Stimulated activated CD8-positive, alpha-beta memory T cell treated with anti-CD3 and anti-CD28 coated beads, Interleukin-15, amount 100 ng/mL, for 48 hours (primary cell): Measurements from ENCODE around the gene RBM19.

Source experiments
- DNase-seq, 2 donors: peaks; one replicate each; pipeline ENCODE4 v3.0.0-alpha.2; 2020; ENCODE audit warnings: low read depth in 2 of 2

Gene RBM19

DNA sequence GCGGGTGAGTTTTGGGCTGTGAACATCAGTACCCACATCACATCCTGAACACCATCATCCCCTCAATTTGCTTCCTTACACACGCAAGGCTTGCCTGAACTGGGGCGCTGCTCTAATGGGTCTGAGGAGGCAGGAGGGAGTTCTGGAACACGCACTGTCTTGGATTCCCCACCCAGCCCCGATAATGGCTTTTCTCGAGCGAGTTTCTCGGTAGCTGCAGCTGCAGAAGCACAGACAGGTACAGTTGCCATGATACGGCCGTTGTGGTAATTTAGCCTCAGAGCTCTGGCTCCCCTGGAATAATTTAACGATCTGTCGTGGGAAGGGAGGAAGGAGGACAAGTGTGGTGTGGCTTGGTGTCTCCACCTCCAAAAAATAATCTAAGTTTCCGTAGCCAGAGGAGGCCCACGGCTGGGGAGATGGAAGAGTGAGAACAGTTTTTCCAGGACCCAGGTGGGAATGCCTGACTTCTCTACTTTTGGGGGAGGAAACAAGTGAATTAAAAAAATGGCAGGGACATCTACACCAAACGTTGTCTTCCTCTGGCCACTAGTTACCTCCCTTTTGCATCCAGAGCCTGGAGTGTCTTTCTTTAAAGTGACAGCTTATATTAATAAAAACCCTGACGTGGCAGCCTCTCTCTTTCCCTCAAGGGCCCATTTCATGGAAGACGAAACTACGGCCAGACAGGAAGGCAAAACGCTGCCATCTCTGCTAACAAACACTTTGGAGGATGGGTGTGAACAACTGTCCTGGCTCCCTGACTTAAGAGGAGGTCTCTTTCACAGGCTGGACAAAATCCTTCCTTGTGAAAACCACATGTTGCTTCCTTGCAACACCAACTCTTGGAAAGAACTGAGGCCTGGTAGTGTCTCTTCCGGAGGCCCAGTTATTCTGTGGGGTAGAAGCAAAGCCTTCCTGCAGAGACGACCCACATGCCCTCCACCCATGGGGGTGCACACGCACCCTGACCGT lies 84.8 kb downstream of the RBM19 start:
- no peak for DNase-seq

DNA sequence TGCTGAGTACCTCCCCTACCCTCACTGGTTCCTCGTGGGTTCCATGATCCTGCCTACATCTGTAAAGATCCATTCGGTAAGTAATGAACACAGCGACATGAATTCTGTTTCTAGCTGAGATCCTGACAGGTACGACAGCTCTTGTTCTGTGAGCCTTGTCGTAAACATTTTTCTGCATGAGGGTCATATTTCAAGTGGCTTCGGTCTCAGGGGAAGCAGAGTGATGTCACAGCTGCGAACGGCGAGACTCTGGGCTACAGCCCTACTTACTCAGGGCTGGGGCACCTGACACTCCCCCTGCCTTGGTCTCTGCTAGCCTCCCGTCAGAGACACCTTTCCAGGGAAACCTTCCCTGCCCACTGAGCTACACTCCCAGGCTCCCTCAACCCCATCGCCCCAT lies 85.8 kb downstream of the RBM19 start:
- no peak for DNase-seq

DNA sequence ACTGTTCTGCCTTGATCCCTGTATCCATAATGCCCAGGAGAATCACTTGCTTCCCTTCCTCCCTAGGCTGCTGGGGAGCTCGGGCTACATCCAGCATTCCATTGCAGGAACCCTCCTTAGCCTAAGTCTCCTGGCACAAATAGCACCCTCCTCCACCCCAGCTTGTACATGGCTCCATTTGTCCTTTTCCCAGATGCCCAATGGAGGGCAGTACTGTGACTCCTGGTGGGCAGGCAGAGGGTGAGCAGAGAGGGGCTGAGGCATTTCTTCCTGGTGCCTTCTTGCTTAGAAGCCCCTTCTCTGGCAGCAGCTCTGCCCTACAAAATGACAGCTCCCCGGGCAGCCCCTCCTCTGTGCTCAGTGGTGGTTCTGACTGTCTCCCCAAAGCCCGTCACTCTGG lies 86.5 kb downstream of the RBM19 start:
- DNase-seq: no peak

DNA sequence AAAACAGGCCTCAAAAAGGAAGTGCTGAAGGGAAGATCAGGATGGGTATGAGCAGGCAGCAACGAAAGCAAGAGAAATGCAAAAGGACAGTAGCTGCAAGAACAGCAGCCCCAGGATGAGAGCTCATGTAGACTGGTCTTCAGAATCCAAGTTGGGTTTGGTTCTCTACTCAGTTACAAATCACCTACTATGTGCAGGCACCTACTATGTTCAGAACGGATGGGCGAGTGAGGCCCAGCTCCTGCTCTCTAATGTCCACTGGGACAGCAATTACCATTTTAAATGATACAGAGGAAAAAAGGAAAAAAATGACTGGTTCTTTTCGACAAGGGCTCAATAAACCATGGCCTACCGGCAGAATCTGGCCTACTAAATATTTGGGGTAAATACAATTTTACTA lies 88.5 kb downstream of the RBM19 start:
- DNase-seq: no peak

DNA sequence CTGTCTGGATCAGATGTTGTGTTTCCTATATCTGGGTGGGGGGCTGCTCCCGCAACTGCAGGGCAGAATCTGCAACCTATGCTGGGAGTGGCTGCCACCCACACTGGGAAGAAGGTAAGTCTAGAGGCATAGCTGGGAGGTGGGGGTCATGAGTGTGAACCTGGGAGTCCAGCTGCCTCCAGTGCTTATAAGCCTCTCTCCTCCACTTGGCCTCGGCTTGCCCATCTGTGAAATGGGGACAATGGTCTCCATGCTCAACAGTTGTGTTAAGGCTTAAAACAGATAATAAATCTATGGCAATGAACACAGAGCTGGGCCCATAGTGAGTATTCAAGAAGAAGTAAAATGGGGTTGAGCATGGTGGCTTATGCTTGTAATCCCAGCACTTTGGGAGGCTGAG lies 90.0 kb downstream of the RBM19 start:
- no peak for DNase-seq

DNA sequence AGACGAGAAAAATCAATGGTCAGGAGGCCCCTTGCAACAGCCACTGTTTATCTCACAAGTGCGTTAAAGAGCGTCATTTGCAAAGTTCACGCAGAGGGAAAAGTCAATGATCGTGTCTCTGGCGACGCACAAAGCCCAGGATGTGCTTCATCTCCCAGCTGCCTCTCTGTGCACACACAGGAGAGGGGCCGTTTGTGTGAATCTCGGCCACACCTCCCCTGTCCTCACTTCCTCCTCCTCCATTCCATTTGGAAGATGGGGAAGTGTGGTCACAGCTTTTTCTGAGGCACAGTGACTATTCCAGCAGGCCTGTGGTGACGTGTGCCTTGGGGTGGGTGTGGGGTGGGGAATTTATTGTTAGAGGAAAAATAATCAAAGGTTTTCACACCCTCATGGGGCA lies 90.4 kb downstream of the RBM19 start:
- DNase-seq: no peak

DNA sequence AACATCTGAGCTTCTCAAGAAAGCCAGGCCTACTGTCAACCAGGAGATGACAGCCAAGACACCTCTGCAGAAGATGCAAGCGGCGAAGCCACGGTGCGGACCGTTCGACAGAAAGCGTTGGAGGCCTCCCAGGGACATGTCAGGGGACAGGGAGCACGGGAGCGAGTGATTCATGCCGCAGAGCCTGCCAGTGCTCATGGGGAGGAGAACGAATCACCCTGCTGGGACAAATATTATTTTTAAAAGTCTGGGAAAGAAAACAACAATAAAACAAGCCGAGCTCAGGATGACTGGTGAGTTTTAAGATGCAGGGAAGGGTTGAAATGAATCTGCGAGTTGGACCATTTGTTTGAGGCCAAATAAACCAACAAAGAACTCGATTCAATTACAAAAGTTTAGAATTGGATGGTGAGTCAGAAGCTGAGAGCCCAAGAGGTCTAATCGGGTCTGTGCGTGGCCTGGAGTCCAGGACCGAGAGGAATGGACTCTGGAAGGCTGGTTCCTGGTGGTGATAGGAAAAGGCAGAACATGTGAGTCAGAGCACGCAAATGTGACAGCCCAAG lies 91.0 kb downstream of the RBM19 start:
- no peak for DNase-seq

DNA sequence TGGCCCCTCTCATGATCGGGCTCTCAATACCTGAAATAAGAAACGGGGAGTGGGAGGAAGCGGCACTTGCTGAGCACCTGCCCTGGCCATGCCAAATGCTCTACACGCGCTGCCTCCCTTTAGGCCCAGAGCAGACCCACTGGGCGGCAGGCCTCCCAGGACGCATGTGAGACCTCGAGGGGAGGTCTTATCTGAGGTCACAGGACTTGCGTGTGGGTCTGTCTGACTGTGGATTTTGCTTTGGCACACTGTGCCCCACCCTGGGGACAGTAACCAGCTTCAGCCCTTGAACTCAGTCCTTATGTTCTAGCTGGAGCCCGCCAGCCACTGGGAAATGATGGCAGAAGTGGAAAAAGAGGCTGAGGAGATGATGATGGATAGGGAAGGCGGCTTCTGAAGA lies 91.8 kb downstream of the RBM19 start:
- DNase-seq: no peak

DNA sequence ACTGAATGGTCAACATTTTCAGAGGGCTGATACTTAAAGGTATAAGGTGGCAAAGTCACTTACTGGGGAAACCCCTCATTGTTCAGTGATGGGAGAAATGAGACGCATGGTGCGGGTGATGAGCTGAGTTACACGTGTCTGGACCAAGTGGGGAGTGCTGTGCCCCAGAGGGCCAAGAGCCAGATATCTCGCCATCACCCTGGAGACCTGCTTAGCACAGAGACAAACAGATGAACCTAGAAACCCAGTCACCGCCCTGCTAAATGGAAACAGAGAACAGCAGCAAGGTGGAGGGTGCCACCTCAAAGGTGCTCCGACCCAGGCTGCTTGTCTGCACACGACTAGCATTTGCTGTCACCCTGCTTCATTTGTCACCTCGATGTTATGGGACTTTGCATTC lies 92.4 kb downstream of the RBM19 start:
- no peak for DNase-seq

DNA sequence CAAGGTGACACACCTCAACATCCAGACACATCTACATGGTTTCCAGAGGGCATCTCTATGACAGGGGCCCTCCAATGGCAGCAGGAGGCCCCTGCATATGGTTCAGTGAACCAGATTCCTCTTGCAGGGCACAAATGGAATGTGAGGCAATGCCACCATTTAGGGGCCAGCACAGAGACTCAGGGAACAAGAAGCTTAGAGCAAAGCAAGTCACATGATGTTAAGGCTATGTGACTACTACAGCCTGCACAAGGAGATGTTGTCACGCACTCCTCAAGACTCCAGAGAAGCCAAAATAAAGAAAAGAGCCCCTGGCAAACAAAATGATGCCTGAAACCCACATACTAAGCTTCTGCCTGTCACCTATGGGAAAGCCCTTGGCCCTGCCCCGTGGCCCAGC lies 95.2 kb downstream of the RBM19 start:
- DNase-seq: no peak

DNA sequence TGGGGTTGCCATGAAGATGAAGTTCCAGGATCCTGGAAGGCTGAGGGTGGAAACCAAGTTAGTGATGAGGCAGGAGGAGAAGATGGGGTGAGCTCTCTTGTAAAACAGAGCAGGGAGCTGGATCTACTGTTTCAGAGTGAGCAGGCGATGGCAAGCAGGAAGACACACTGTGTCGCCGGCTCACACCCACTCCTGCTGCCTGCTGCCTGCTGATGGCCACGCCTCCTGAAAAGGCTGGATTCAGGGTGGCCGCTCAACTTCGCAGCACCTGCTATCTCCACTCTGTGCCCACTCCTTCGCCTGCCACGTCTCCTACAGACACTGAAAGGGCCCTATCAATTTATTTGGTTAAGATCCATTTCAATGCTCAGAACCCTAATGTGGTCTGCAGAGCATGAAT lies 96.1 kb downstream of the RBM19 start:
- DNase-seq: no peak

DNA sequence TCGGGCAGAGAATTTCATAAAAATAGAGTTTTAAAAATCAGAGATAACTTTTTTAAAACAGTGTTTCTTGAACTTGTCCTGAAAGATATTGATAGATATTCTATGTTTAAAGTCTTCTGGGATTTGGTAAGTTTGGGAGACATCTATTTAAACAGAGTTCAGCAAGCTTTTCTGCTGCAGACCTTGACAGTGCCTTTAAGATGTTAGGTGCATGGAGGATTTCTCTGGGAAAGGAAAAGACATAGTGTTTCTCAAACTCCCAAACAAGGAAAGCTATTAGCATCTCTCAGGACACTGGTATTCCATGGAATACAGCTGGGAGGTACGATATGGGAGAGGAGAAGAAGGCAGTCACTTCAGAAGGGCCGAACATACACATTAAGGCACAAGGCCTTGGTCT lies 97.8 kb downstream of the RBM19 start:
- no peak for DNase-seq

DNA sequence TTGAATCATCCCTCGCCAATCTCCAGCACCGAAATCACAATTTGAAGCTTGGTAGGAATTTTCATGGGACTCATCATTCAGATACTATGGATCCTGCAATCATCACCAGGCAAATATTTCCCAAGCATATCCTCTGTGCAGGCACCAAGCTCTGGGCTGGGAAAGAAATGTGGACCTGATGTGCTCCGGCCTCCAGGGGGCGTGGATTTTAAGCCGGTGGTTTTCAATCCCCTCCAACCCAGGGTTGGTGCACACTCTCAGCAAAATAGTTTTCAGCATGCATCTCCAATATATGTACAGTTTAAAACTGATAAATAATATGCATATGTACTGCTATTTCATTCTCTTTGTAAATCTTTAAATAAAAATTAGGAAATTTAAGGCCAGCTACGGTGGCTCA lies 98.9 kb downstream of the RBM19 start:
- DNase-seq: no peak

DNA sequence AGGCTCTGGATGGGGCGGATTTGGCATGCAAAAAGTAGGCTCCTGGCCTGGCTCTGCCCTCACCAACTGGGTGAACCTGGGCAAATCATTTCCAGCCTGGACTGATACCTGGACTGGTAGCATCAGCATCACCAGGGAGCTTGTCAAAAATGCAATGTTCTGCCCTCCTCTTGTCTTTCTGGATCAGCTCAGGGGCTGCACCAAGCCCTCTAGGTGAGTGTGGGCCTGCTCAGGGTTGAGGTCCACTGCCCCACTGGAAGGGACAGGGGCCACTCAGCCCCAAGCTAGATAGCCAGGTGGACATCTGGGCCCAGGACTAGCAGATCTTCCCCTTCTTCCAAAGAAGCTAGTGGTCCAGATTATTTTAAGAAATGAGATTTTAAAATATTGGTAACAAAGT lies 99.6 kb downstream of the RBM19 start:
- no peak for DNase-seq

DNA sequence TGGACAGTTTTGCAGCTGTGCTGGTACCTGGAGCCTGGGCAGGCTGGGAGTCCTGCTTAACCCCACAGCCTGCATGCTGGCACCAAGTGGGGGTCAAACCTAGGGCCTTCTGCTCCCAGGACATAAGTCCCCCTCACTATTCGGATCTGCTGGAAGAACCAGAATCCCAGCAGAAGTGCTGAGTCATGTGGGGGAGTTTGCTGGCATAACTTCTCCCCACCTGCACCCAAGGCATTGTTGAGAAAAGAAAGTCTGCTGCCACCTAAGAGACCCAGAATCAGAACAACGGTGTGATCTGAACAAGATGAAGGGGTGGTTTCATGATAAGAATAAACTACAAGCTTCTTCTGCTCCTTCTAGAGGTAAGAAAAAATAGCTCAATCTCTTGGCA lies 102.7 kb downstream of the RBM19 start:
- DNase-seq: no peak

DNA sequence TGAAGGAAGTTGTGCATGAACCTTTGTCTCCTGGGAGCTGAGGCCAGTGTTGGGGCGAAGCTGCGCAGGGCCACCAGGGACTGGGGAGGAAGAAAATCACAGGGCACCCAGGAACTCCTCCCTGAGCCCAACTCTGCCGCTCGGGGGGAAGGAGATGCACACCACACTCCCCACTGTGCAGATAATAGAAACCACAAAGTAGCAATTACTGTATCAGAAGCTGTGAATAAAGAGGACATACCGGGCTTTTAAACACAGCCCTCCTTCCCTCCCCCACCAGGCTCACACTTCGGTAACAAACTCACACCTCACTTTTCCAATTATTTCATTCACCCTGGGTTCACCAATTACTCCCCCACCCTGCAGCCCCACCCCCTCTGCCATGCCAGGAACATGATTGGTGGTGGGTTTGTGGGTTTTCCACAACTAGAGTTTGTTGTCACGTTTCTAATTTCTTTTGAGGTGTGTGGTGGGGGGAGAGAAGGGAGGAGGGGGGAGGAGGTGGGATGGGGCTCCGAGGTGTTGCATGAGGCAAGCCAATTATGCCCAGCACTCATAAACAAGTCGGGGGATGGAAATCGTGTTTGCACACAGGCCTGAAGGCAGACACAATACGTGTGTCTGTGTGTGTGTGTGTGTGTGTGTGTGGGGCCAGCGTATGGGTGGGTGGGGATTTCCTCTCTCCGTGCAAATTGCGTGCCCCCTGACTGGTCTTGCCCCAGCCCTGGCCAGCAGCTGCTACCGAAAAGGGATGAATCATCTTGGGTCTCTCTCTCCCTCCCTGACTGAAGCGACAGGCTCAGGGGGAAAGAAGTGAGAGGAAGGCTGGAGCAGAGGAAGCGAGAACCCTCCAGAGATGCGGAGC lies 103.3 kb downstream of the RBM19 start:
- peak in 1 of 2 donors; percentile 14 for DNase-seq

DNA sequence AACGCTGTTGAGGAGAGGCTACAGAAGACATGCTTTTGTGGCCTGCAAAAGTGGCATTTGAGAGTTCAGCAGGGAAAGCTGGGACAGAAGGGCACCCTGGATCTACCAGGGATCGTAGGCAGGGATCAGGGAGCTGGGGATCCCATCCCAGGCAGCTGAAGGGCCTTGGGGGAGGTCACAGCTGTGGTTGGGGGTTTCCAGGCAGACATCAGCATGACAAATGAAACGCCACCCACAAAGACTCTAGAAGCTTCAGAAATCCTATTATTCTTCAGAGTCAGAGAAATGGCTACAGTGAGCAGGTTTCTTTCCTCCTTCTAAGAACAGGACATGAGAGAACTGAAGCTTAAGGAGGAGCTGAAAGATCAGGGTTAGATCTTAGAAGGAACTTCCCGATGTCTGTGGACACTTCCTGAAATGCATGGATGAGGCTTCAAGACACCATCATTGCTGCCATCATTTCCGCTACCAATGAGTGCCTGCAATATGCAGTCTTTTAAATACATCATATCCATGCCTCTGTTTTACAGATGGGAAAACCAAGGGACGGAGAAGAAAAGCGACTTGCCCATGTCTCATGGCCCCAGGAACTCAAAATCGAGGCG lies 104.3 kb downstream of the RBM19 start:
- DNase-seq: no peak

DNA sequence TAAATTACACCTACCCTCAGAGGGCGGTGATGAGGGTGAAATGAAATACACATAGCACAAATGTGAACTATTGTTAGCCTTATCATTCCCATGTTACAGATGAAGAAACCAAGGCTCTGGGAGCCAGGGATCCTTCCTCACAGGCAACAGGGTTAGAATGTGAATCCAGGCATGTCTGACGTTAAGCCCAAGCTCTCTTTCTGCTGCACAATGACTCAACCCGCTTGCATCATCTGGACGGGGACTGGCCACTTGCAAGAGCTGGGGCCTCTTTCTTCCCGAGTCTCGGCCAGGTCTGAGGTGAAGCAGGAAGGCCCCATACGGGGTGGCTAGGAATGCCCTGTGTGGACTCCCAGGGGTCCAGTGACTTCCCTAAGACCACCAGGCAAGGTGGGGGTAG lies 105.2 kb downstream of the RBM19 start:
- DNase-seq: no peak

DNA sequence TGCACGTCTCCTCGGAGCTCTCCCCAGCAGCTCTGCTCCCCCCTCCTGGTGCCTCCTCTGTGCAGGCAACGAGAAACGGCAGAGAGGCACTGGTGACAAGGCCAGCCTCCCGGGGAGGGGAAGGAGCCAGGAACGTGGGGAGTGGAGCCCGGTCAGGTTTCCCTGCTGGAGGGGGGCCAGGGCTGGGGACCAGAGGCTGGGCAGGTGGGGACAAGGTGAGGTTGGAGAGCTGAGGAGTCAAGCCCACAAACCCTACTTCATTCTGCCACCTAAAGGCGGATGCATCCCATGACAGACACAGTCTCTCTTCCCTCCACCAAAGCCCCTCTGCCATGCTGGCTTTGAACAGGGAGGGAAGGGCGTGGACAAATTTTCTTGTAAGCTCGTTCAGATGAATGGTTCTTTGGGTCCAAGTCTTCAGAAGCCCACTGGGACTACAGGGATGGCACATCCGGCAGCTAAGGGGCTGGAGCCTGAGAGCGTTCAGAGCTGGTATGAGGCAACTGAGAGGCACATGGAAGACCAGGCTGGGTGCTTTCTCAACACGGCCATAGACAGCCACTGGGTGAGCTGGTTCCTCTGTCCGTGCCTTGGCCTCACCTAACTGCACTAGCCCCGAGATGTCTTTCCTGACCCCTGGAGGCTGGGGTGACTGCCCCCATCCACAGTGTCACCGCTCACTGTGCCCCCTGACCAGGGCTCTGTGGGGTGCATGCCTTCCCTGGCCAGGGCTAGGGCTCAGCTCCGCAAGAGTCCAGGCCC lies 105.9 kb downstream of the RBM19 start:
- no peak for DNase-seq

DNA sequence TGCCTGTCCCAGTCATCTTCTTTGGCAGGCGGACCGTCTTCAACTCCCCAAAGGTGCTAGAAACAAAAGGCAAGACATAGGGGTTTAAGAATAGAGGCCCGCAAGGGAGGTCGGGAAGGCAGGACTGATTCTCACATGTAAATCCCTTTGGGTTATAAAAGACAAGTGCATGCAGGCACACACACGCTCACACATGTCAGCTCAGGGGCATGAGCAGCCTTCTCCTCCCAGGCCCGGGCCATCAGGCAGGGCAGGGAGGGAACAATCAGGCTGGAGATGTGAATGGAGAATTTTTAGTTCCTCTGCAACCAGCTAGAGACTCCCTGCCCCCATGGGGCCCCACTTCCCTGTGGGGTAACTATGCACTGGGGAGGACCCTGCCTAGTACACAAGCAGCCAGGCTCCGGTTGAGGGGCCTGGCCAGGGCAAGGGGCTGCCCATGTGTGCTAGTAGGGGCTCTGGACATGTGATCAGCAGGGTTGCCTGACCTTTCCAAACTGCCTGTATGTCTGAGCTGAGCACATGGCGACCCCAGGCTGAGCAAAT lies 107.2 kb downstream of the RBM19 start:
- DNase-seq: no peak

DNA sequence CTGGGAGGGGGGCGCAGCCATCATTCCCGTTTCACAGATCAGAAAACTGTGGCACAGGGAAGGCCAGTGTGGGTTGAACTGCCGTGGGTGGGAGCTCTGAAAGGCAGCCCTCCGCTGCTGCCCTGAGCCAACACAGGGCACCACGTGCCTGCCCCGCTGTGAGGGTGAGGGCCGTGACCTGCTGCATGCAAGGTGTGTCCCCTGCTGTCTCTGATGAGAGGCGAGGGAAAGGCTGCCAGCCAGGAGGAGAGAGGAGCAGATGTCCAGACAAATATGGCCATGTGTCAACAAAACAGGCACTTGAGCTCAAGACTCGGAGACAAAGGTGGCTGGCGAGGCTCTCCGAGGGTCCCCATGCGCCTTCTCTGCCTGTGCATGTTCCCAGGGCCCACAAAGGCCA lies 108.8 kb downstream of the RBM19 start:
- DNase-seq: no peak
